Fibroblast of mammary gland (primary cell): ENCODE data around the gene MARK1.

ENCODE experiments used
- DNase-seq: peaks from one replicate; pipeline ENCODE4 v3.0.0-alpha.2; 2010; ENCODE audit warnings: low read depth
- H3K4me3 ChIP-seq: 2 replicates; pipeline ENCODE4 v1.5.1; 2011; ENCODE audit warnings: low read depth, mild to moderate bottlenecking, low read length, moderate library complexity; ENCODE audit not compliant: control insufficient read depth
- CTCF ChIP-seq: conservative IDR thresholded peaks from 2 replicates; pipeline ENCODE4 v1.5.1; 2011; ENCODE audit warnings: low read depth, low read length, inconsistent platforms; ENCODE audit not compliant: control insufficient read depth, insufficient read depth

Gene MARK1

GRCh38 chr1:220711056-220711809 lies 183.3 kb downstream of the MARK1 start:
- no peak overlapping the region for H3K4me3 ChIP-seq
- no peak for DNase-seq
- TF ChIP-seq CTCF: no peak
